IPS DF 19.7 (cell line): Measurements from ENCODE around the gene FOXD4L6.
"Not testable (repeated sequence)": the region's sequence is repeated elsewhere in the genome, so short reads cannot be mapped to it uniquely, and the experiment has no call there.

Experiments used
- DNase-seq: peaks from one replicate; pipeline ENCODE4 v3.0.0-alpha.2; 2013; ENCODE audit warnings: low read depth, low spot score

FOXD4L6 gene

GRCh38 chr9:41128581-41128980 is at the start of gene FOXD4L6:
Gene FOXD4L6 (minus strand): TSS chr9:41128681. CDS start chr9:41128383, 298 bp downstream.
- DNase-seq = not testable (repeated sequence)

GRCh38 chr9:41174994-41175393 is 46.5 kb upstream of the FOXD4L6 start:
- not testable (repeated sequence) for DNase-seq

DNA sequence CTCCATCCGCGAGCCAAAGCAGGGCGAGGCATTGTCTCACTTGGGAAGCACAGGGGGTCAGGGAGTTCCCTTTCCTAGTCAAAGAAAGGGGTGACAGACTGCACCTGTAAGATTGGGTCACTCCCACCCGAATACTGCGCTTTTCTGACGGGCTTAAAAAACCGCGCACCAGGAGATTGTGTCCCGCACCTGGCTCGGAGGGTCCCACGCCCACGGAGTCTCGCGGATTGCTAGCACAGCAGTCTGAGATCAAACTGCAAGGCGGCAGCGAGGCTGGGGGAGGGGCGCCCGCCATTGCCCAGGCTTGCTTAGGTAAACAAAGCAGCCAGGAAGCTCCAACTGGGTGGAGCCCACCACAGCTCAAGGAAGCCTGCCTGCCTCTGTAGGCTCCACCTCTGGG is 21.6 kb upstream of the FOXD4L6 start:
- not testable (repeated sequence) for DNase-seq

DNA sequence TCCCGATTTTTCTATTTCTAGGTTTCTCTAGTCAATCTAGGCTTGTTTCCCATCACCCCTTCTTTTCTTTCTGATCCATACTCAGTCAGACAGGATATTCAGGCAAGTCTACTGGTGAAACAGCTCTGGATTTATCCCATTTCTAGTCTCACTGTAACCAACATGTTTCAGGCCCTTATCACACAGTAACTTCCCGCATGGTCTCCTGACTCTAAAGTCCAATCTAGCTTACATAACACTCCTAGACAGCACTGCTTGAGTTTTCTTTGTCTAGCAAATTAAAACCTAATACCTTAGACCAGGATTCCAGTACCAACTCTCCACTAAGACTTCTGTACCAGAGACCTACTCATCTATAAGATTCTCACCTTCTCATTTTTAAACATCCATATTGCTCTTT is 13.4 kb upstream of the FOXD4L6 start:
- DNase-seq = not testable (repeated sequence)

GRCh38 chr9:41126746-41127446 is 1.6 kb downstream of the FOXD4L6 start:
- DNase-seq = not testable (repeated sequence)

DNA sequence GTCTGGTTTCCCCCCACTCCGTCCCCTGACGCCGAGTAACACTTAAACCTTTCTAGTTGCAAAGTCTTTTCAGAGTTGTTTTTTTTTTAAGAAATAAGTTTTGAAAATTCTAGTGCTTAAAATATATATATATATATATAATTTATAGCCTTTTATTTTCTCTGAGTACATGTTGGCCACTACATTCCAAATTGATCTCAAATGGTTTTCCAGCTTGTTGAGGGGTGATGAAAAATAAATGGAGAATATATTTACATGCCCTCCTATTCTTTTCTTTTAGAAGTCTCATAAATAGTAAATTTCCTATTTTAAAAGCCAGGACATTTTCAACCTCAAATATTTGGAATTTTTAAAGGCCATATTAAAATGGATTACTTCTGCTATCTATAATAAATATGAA is 2.5 kb downstream of the FOXD4L6 start:
- DNase-seq = not testable (repeated sequence)

DNA sequence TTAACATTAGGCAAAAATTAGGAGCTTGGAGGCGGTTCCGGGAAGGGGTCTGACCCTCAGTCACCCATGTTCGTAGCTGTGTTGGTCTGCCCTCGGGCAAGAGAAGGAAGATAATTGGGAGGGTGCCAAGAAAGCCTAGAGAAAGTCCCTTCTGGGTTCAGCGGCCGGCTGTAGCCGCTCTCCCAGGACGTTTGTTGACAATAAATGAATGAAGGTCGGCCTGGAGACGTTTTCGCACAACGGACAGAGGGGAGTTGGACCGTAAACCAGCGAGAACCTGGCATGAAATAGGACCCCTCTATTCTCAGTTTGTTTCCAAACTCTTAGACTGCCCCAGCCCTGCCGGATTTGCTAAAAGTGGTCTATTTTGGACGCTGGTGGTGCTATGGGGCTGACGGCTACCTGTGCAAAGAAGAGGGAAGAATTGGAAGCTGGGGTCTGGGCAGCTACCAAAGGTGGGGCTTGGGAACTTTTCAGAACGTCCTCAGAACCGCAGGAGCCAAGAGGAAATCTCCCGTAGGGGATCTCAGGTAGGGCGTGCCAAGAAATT is 3.3 kb downstream of the FOXD4L6 start:
- DNase-seq = not testable (repeated sequence)

DNA sequence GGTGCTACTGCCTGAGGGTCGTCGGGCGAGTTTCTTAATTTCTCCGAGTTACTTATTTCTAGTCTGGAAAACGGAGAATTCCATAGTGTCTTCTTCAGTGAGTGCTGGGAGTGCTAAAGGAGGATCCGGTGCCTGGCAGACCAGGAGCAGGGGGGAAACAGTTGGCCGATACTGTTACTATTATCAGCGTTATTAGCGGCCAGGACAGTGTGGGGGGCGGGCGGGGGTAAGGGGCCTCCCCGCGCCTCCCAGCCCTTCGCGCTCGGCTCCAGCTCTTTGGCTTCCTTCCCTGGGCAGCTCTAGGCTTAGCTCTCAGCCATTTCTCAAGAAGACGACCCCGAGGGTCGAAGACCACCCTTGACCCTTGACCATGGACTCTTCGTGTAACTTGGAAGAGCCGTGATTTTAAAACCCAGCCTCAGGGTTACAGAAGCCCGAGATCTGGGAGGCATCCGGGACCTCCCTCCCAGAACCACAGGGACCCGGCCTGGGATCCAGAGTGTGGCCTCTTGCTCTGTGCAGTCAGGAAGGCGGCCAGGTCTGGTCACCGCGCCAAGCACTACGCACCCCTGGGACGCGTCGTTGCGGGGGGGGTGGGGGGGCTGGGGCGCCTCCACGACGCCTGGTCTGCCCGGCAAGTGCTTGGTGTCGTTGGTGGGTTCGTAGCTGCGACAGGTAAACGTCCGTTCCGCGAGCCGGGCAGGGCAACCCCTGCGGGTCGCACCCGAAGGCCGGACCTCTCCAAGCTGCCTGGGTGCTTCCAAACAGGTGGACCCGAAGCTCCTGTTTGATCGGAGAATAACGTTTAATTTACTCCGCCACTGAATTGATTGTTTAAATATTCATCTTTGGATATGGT is 4.0 kb downstream of the FOXD4L6 start:
- not testable (repeated sequence) for DNase-seq

- DNase-seq = not testable (repeated sequence)
Observed at GRCh38 chr9:41123812-41124211, 4.7 kb downstream of the FOXD4L6 start.

DNA sequence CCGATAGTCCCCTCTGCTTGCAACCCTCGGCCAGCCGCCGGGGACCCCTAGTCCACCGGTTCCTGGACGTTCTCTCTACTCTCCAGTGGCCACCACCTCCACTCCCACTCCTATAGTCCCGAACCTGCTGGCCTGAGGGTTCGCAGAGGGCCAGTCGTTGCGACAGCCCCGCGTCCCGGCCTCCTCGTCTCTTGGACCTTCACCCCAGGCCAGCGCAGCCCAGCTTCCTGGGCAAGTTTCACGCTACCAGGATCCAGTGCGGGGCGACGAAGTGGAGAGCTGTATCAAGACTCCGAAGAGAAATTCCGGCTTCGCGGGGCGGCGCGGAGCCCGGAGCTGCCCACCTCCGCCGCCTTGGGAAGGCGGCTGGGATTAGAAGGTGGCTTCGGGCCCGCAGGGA is 5.1 kb downstream of the FOXD4L6 start:
- DNase-seq = not testable (repeated sequence)

DNA sequence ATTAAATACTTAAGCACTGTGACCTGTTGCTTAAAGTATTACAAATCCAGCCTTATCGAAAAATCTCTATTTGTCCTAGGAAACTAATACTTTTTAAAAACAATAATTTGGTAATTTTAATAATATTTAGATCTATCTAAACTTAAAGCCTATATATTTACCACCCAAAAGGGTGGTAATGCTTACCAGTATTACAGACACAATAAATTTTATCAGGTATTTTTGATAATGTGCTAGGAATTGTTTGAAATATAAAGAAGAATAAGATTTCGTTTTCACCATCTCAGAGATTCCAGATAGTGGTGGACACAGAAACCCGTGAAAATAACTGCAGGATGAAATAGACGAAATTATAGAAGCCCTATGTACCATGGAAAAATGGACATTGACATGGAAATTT is 7.8 kb downstream of the FOXD4L6 start:
- not testable (repeated sequence) for DNase-seq

DNA sequence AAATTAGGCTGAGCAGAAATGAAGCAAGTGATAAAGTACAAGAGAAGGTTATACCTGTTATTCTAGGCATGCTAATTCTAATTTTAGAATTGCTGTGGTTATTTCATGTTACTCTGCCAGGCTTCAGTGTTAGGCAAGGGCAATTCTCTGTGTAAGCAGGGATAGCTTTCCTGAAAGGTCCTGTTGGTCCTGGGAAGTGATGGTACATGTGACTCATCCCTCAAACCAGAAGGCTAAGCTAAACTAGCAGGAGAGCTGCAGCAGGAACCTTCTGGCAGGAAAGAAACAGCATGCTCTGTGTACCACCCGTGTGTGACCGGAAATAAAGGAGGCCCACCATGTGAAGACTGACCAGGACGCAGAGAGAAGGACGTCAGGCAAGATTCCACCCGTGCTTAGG is 8.8 kb downstream of the FOXD4L6 start:
- not testable (repeated sequence) for DNase-seq

DNA sequence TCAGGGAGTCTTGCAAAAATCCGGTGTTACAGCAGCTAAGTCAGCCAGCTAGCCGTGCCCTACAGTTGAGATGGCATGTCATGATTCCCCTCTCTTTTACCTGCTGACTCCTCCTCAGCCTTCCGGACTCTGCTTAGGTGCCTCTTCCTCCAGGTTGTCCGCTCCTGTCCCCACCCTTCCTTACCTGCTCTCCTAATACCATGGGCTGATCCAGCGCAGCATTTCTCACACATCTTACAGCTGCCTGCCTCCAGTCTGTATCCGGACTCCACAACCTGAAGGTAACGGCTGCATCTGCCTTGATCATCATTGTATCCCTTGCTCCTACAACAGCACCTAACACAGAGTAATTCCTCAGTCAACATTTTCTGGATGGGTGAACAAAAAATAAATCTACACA is 9.2 kb downstream of the FOXD4L6 start:
- not testable (repeated sequence) for DNase-seq

GRCh38 chr9:41113348-41113747 is 15.1 kb downstream of the FOXD4L6 start:
- DNase-seq = not testable (repeated sequence)

- not testable (repeated sequence) for DNase-seq
Observed at GRCh38 chr9:41111414-41111813, 17.1 kb downstream of the FOXD4L6 start.

DNA sequence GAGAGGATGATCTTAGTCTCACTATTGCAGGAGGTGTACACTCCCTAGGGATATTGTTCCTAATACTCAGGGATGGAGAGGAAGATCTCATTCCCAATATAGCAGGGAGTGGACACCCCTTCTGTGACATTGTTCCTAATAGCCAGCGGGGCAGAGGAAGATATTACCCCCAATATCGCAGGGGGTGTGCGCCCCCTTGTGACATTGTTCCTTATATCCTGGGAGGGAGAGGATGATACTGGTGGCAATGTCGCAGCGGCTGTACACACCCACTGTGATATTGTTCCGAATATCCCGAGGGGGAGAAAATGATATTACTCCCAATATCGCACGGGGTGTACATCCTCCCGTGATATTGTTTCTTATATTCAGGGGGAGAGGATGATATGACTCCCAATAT is 17.6 kb downstream of the FOXD4L6 start:
- DNase-seq = not testable (repeated sequence)

DNA sequence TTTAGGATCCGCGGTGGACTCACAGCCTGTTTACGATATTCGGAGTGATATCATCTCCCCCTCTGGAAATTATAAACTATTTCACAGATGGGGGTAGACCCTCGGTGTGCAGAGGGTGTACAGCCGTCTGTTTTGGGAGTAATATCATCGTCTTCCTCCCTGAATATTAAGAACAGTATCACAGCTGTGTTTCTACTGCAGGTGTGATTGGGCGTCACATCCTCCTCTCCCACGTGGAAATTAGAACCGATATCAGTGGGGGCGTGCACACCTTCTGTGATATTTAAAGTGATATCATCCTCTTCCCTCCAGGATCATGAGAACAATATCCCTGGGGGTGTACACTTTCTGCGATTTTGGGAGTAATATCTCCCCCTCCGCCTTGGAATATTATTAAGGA is 19.2 kb downstream of the FOXD4L6 start:
- not testable (repeated sequence) for DNase-seq

DNA sequence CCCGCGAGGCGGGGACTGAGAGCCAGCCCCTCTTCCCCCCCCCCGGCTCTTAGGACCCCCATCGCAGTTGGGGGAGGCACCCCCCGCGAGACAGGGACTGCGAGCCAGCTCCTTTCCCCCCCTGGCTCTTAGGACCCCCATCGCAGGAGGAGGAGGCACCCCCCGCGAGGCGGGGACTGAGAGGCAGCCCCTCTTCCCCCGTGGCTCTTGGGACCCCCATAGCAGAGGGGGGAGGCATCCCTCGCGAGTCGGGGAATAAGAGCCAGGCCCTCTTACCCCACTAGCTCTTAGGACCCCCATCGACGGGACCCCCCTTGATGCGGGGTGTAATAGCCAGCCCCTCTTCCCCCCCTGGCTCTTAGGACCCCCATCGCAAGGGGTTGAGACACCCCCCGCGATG is 19.7 kb downstream of the FOXD4L6 start:
- not testable (repeated sequence) for DNase-seq

DNA sequence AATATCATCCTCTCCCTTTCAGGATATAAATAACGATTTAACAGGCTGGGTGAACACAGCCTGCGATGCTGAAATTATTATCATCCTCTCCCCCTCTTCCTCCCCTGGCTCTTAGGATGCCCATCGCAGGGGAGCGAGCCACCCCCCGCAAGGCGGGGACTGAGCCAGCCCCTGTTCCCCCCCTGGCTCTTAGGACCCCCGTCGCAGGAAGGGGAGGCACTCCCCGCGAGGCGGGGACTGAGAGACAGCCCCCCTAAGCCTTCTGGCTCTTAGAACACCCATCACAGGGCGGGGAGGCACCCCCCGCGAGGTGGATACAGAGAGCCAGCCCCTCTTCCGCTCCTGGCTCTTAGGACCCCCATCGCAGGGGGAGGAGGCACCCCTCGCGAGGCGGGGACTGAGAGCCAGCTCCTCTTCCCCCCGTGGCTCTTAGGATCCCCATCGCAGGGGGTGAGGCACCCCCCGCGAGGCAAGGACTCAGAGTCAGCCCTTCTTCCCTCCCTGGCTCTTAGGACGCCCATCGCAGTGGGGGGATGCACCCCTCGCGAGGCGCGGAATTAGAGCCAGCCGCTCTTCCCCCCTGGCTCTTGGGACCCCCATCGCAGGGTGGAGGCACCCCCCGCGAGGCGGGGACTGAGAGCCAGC is 21.9 kb downstream of the FOXD4L6 start:
- not testable (repeated sequence) for DNase-seq

DNA sequence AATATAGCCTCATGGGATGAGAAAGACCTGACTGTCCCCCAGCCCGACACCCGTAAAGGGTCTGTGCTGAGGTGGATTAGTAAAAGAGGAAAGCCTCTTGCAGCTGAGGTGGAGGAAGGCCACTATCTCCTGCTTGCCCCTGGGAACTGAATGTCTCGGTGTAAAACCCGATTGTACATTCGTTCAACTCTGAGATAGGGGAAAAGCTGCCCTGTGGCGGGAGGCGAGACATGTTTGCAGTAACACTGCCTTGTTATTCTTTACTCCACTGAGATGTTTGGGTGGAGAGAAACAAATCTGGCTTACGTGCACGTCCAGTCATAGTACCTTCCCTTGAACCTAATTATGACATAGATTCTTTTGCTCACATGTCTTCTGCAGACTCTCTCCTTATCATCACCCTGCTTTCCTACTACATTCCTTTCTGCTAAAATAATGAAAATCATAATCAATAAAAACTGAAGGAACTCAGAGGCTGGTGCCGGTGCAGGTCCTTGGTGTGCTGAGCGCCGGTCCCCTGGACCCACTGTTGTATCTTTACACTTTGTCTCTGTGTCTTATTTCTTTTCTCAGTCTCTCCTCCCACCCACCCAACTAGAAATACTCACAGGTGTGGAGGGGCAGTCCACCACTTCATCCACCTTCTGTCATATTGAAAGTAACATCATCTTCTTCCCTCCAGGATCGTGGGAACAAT is 22.8 kb downstream of the FOXD4L6 start:
- DNase-seq = not testable (repeated sequence)

DNA sequence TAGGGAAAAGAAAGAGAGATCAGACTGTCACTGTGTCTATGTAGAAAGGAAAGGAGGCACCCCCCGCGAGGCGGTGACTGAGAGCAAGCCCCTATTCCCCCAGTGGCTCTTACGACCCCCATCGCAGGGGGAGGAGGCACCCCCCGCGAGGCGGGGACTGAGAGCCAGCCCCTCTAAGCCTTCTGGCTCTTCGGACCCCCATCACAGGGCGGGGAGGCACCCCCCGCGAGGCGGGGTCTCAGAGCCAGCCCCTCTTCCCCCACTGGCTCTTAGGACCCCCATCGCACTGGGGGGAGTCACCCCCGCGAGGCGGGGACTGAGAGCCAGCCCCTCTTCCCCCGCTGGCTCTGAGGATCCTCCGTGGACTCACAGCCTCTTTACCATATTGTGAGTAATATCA is 23.9 kb downstream of the FOXD4L6 start:
- DNase-seq = not testable (repeated sequence)
